GM23248 (cell line): ENCODE data around the gene RSPH9.

ENCODE experiments used
- EZH2 ChIP-seq: fragments of 200-600 bp; sonication (generic); IDR thresholded peaks from 2 replicates; pipeline ENCODE4 v1.6.1; 2018; ENCODE audit warnings: antibody characterized with exemption, mild to moderate bottlenecking; ENCODE audit not compliant: insufficient read depth, poor library complexity, severe bottlenecking
- EZH2phosphoT487 ChIP-seq: fragments of 200-600 bp; sonication (generic); IDR thresholded peaks from 2 replicates; pipeline ENCODE4 v1.6.1; 2018; ENCODE audit warnings: antibody characterized with exemption, moderate library complexity, mild to moderate bottlenecking, low read depth; ENCODE audit not compliant: insufficient read depth

DNA sequence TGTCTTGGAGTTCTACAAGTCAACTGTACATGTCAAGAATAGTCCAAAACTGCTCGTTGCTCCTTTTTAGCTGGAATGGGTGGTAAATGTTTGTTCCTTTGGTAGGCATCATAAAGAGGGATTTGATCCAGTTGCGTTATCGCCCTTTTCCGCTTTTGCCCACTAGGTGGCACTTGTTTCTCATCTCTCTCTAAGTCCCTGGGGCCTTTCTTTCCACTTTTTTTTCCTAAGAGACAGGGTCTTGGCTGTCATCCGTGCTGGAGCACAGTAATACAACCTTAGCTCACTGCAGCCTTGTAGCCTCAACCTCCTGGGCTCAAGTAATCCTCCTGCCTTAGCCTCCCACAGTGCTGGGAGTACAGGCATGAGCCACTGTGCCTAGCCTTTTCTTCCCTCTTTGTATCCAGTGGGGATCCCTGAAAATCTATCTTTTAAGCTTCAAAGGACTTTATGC, 36.5 kb upstream of the RSPH9 start:
- TF ChIP-seq EZH2 (no peak), EZH2phosphoT487 (no peak)
